ENCODE data around the gene WNK2.
"Not testable (repeated sequence)": the region's sequence is repeated elsewhere in the genome, so short reads cannot be mapped to it uniquely, and the experiment has no call there.

Gene WNK2

DNA sequence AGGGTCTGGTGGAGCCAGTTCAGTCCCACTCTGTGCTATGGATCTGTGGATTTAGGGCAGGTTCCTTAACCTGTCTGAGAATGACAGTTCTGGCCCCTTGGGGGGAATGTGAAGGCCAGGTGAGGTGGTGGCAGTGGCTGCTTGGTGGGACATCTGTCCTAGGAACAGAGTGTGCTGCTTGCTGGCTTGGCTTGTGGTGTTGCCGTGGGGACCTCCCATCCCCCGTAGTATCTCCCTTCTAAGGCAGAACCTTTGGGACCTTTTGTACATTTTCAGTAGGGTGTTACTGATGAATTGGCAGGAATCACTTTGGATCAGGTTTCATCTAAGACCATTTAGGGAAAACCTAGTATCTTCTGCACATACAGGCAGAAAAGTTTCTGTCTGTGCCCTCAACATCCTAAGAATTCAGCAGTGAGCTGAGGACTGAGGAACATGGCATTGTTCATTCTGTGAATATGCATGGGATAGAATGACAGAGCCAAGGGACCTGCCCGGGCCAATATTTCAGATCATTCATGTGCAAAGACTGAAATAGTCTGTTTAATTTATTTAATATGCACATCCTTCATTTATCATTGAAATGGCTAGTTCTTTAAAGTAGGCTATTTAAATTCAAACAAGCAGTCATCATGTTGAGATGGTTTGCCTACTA, 64.6 kb downstream of the WNK2 start:
- no peak overlapping the region for H3K4me3 Mint-ChIP-seq
- H3K9me3 Mint-ChIP-seq: no peaks in the 10 kb centered on the region
- no peaks in the 10 kb centered on the region for H3K36me3 Mint-ChIP-seq (ENCODE audit: low read depth)
- no peaks in the 10 kb centered on the region for H3K4me1 Mint-ChIP-seq (ENCODE audit: low read depth)
- H3K27me3 Mint-ChIP-seq: no peaks in the 10 kb centered on the region
- DNase-seq: no peak
- H3K27ac Mint-ChIP-seq: no peak overlapping the region

DNA sequence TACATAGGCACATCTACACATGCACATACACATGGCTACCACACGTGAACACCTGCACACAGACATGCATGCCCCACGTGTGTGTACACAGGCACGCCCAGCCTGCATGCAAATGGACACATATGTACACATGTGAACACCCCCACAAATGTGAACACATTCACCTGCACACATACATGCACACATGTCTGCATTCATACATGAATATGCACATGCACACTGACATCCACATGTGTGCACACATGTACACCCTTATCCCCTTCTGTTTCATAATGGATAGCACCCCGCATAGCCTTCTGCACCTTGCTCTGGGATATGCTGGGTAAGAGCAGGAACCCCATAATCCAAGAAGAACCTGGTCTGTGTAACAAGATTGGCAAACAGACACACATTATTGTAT, 66.2 kb downstream of the WNK2 start:
- Mint-ChIP-seq H3K4me3 (no peak overlapping the region), H3K27me3 (no peaks in the 10 kb centered on the region), H3K27ac (no peak overlapping the region), H3K4me1 (ENCODE audit: low read depth) (no peaks in the 10 kb centered on the region), H3K9me3 (no peaks in the 10 kb centered on the region), H3K36me3 (ENCODE audit: low read depth) (no peaks in the 10 kb centered on the region)
- no peak for DNase-seq

DNA sequence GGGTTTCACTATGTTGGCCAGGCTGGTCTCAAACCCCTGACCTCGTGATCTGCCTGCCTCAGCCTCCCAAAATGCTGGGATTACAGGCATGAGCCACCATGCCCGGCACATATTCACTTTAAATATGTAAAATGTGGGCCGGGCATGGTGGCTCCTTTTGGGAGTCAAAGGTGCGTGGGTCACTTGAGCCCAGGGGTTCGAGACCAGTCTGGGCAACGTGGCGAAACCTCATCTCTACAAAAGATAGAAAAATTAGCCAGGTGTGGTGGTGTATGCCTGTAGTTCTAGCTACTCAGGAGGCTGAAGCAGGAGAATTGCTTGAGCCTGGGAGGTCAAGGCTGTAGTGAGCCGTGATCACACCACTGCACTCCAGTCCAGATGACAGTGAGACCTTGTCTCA, 67.4 kb downstream of the WNK2 start:
- not testable (repeated sequence) for H3K36me3 Mint-ChIP-seq (ENCODE audit: low read depth); H3K4me1 Mint-ChIP-seq (ENCODE audit: low read depth); H3K4me3 Mint-ChIP-seq; H3K27me3 Mint-ChIP-seq; H3K9me3 Mint-ChIP-seq; H3K27ac Mint-ChIP-seq; DNase-seq

DNA sequence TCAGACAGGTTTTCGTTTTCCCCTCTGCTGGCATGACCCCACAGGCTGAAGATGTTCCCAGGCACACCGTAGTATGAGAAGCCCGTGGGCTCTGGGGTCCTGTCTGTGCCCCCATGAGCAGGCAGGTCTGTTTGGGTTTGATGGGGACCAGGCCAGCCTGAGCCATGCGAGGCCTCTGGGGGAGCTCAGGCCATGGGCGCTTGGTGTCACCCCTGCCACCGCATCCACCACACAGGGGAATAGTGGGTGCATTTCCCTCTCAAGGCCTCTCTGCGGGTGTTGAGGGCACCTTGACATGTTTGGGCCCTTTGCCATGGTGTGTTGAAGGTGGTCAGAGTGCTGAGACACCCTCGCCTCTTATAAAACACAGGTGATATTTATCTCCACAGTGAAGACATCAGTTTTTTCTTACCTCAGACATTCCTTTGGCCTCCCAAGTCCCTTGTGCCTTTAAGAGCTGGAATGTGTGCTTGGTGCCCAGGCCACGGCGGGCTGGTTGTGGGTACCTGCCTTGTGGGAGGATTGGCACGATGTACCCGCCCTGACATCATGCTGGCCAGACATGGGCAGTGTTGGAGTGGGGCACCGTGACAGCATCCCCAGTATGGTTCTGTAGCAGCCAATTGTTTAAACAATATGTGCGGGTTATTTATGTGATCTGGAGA, 68.3 kb downstream of the WNK2 start:
- H3K4me1 Mint-ChIP-seq (ENCODE audit: low read depth): no peaks in the 10 kb centered on the region
- no peak overlapping the region for H3K4me3 Mint-ChIP-seq
- no peaks in the 10 kb centered on the region for H3K27me3 Mint-ChIP-seq
- no peak for DNase-seq
- no peaks in the 10 kb centered on the region for H3K9me3 Mint-ChIP-seq
- no peak overlapping the region for H3K27ac Mint-ChIP-seq
- no peaks in the 10 kb centered on the region for H3K36me3 Mint-ChIP-seq (ENCODE audit: low read depth)

DNA sequence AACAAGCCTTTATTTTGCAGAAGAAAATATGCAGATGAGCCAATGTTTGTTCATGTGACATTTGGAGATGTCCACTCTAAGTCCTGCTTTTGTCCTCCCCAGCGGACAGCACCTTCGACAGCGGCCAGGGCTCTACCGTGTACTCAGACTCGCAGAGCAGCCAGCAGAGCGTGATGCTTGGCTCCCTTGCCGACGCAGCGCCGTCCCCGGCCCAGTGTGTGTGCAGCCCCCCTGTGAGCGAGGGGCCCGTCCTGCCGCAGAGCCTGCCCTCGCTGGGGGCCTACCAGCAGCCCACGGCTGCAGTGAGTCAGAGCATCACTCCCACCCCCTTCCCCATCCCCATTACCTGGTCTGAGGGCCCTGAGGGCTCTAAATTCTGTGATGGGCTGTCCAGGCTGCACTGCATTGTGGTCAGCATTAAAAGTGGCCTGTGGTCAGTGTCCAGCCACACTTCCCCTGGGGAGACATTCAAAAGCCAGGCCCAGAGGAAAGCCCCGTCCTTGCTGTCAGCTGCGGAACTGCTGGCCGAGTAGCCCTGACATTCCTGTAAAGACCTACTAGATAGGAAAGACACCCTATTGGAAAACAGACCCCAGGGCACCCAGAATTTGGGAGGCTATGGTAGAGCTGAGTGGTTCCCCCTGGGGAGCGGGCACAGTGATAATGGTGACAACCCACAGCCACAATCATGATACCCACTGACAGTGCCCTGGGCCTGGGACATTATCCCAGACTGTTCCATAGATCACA, 69.0 kb downstream of the WNK2 start:
- no peaks in the 10 kb centered on the region for H3K36me3 Mint-ChIP-seq (ENCODE audit: low read depth)
- H3K4me3 Mint-ChIP-seq: no peak overlapping the region
- H3K4me1 Mint-ChIP-seq (ENCODE audit: low read depth): no peaks in the 10 kb centered on the region
- no peaks in the 10 kb centered on the region for H3K9me3 Mint-ChIP-seq
- no peaks in the 10 kb centered on the region for H3K27me3 Mint-ChIP-seq
- H3K27ac Mint-ChIP-seq: no peak overlapping the region
- DNase-seq: no peak

DNA sequence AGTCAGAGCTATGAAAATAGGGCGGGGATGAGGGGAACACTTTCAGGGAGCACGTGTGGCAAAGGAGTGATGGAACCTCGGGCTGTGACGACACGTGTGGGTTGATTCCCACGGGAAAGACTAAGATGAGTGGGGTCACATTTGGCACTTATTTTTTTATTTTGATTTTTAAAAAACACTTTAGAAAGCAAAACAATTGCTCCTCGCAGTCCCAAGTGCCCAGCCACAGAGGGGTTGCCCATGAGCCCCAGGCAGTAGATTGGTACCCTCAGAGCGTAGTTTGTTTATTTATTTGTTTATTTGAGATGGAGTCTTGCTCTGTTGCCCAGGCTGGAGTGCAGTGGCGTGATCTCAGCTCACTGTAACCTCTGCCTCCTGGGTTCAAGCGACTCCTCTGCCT, 69.7 kb downstream of the WNK2 start:
- Mint-ChIP-seq H3K36me3 (ENCODE audit: low read depth) (no peaks in the 10 kb centered on the region), H3K27me3 (no peaks in the 10 kb centered on the region), H3K4me1 (ENCODE audit: low read depth) (no peaks in the 10 kb centered on the region), H3K4me3 (no peak overlapping the region), H3K27ac (no peak overlapping the region), H3K9me3 (no peaks in the 10 kb centered on the region)
- DNase-seq: no peak

DNA sequence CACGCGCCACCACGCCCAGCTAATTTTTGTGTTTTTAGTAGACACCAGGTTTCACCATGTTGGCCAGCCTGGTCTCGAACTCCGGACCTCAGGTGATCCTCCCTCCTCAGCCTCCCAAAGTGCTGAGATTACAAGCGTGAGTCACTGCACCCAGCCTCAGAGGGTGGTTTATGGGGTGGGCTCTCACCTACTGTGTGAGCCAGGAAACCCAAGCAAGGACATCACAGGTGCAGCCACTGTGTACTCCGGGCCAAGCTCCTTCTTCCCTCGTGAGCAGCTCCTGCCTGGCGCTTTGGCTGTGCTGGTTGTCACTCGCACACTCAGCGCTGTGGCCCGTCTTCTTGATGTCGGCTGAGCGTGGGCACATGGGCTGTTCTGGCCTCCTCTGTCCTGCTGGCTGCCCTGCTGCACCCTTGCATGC, 70.1 kb downstream of the WNK2 start:
- no peak overlapping the region for H3K4me3 Mint-ChIP-seq
- H3K9me3 Mint-ChIP-seq: no peaks in the 10 kb centered on the region
- no peaks in the 10 kb centered on the region for H3K4me1 Mint-ChIP-seq (ENCODE audit: low read depth)
- H3K27ac Mint-ChIP-seq: no peak overlapping the region
- DNase-seq: no peak
- H3K36me3 Mint-ChIP-seq (ENCODE audit: low read depth): no peaks in the 10 kb centered on the region
- no peaks in the 10 kb centered on the region for H3K27me3 Mint-ChIP-seq

DNA sequence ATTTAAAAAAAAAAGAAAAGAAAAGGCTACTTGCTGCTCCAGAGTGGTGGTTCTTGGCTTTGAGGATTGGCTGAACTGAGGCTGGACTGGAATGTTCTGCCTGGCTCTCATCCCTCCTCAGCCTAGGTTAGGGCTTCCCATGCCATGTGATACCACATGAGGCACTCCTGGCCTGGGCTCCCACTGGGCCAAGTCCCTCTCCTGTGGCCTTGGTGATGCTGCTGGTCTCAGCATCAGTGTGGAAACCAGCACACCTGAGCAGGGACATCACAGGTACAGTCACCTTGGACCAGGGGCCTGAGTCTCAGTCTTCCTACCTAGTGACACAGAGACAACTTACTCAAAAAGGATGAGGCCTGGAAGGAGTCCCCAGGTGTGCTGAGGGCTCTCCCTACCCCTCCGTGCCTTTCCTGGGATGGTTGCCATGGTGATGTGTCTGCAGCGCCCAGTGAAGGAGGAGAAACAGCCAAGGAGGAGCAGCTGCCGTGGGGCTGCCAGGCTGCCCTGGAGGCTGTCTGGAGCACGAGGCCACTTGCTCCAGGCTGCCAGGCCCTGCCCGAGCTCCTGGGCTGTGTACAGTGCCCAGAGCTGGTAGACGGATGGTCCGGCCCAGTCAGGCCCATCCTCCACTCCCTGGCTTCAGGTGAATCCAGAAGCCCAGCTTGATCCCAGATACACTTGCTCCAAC, 71.0 kb downstream of the WNK2 start:
- Mint-ChIP-seq H3K27me3 (no peaks in the 10 kb centered on the region), H3K36me3 (ENCODE audit: low read depth) (no peaks in the 10 kb centered on the region), H3K4me1 (ENCODE audit: low read depth) (no peaks in the 10 kb centered on the region), H3K4me3 (no peak overlapping the region), H3K27ac (no peak overlapping the region), H3K9me3 (no peaks in the 10 kb centered on the region)
- DNase-seq: peak; percentile 20

DNA sequence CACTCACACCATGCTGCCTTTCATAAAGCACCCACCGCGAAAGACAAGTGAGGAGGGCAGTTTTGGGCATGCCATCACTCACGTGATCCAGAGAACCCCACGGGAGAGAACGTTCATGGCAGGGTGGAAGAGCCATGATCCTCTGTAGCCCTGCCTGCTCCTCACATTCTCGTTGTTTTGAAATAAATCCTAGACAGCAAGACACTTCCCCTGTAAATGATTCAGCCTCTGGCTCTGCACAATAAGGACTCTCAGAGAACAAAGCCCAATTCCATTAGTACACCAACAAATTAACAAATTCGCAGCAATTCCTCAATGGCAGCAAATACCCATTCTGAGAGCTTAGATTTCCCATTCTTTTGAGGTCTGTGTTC, 71.5 kb downstream of the WNK2 start:
- Mint-ChIP-seq H3K27me3 (no peaks in the 10 kb centered on the region), H3K4me3 (no peak overlapping the region), H3K36me3 (ENCODE audit: low read depth) (no peaks in the 10 kb centered on the region), H3K9me3 (no peaks in the 10 kb centered on the region), H3K4me1 (ENCODE audit: low read depth) (no peaks in the 10 kb centered on the region), H3K27ac (no peak overlapping the region)
- no peak for DNase-seq

DNA sequence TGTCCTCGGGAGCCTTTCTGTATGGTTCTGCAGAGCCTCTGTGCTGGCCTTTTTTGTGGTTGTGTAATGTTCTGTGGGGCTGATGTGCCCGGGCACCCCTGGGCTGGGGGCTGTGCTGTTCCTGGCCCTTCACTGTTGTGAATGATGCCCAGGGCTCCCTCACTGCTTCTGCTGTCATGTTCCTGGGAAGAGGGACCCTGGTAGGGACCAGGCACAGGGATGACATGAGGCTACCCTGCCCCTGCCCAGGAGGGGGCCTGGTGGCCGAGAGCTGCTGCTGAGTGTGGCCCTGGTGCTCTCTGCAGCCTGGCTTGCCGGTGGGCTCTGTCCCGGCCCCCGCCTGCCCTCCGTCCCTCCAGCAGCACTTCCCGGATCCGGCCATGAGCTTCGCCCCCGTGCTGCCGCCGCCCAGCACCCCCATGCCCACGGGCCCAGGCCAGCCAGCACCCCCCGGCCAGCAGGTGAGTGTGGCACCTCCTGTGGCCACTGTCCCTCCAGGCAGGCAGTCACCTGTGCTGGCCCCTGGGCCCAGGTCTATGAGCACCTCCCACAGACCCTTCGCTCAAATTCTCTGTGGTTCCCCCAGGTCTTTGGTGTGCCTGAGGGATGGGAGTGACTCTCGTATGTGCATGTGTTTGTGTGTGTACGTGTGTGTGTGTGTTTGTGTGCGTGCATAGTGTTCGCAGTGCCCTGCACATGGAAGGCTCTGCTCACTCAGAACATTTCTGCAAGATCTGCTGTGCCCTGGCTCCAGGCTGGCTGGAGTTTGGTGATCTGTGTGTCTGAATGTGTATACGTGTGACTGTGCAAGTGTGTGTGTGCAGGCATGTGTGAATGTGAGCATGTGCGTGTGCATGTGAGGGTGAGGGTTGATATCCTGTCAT, 72.3 kb downstream of the WNK2 start:
- Mint-ChIP-seq H3K36me3 (ENCODE audit: low read depth) (no peaks in the 10 kb centered on the region), H3K4me3 (no peak overlapping the region), H3K27me3 (no peaks in the 10 kb centered on the region), H3K4me1 (ENCODE audit: low read depth) (no peaks in the 10 kb centered on the region), H3K27ac (no peak overlapping the region), H3K9me3 (no peaks in the 10 kb centered on the region)
- DNase-seq: peak; percentile 11

DNA sequence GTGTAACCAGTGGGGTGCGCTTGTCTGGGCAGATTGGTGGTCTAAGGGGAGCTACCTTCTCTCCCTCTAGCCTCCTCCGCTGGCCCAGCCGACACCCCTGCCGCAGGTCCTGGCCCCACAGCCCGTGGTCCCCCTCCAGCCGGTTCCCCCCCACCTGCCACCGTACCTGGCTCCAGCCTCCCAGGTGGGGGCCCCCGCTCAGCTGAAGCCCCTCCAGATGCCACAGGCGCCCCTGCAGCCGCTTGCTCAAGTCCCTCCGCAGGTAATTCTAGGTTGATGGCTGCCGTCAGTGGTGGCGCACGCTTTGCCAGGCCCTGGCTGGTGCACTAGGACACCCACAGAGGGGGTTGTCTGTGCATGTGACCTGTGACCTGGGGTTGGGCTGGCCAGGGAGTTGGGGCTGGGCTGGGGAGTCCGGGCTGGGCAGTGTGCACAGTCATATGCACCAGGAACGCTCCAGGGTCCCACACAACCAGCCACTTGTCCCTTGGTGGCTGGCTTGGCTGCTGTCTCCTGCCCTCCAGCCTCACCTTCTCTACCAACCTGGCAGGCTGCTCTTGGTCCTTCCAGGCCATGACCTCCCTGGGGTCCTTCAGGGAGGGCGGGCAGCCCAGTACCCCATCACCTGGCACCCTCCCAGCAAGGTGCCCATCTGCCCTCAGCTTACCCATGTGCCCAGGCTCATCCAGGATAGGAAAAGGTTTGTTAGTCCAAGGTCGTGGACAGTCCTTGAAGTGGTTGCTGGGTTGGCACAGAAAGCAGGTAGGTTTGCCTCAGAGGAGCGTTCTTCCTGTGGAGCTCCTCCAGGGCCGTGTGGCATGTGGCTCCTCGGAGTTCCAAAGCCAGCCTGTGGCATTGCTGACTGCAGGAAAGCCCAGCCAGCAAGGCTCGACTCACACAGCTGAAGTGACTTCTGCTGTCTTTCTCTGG, 73.2 kb downstream of the WNK2 start:
- Mint-ChIP-seq H3K9me3 (no peaks in the 10 kb centered on the region), H3K27ac (no peak overlapping the region), H3K4me3 (no peak overlapping the region), H3K4me1 (ENCODE audit: low read depth) (no peaks in the 10 kb centered on the region), H3K36me3 (ENCODE audit: low read depth) (no peaks in the 10 kb centered on the region), H3K27me3 (no peaks in the 10 kb centered on the region)
- peak; percentile 18 for DNase-seq

DNA sequence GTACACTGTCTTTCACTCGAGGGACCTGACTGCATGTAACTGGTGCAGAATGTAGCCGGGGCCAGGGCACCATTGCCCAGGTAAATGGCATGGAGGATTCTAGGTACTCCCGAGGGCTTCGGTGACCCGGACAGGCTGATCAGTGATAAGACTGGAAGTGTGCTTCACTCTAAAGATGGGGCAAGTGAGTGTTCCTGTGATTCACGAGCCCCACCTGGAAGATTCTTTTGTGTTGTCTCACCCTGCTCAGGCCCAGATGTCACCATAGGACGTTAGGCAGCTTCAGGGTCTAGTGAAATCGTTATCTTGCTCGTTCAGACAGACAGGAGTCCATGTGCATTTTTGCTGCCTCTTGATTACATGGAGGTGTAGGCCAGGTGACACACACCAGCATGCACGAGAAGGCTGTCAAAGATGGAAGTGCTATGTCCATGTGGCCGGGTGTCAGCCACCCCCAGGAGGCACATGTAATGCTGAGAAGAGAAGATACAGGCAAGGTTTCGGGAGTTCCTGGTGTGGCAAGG, 73.9 kb downstream of the WNK2 start:
- no peaks in the 10 kb centered on the region for H3K9me3 Mint-ChIP-seq
- H3K36me3 Mint-ChIP-seq (ENCODE audit: low read depth): no peaks in the 10 kb centered on the region
- no peaks in the 10 kb centered on the region for H3K27me3 Mint-ChIP-seq
- H3K4me3 Mint-ChIP-seq: no peak overlapping the region
- peak; percentile 23 for DNase-seq
- H3K4me1 Mint-ChIP-seq (ENCODE audit: low read depth): no peaks in the 10 kb centered on the region
- no peak overlapping the region for H3K27ac Mint-ChIP-seq

DNA sequence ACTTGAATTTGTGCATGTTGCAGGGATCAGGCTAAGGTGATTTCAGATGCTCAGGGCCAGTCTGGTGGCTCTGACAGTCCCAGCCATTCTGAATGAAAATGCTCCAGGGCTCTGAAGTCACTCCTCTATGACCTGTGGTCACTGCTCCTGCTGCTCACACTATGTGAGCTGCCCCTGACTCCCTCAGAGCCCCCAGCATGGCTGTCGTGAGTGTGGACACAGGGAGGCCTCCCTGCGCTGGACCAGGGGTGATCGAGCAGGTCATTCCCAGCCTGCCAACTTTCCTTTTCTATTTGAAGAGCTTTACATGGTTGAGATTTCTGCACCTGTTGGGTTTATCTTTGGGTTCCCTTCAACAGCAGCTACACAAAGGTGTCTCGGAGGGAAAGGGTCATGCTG, 74.5 kb downstream of the WNK2 start:
- H3K4me3 Mint-ChIP-seq: no peak overlapping the region
- no peaks in the 10 kb centered on the region for H3K9me3 Mint-ChIP-seq
- no peaks in the 10 kb centered on the region for H3K36me3 Mint-ChIP-seq (ENCODE audit: low read depth)
- no peaks in the 10 kb centered on the region for H3K27me3 Mint-ChIP-seq
- H3K4me1 Mint-ChIP-seq (ENCODE audit: low read depth): no peaks in the 10 kb centered on the region
- H3K27ac Mint-ChIP-seq: no peak overlapping the region
- DNase-seq: peak; percentile 14

All from activated T-cell treated with anti-CD3 and anti-CD28 coated beads, Interleukin-2, amount 50 U/mL, for 24 hours (primary cell).